ENCODE measurements around the gene LGALS7B. TPM values are rescaled to one million over a fixed set of nuclear protein-coding genes. Genes with fewer than 3 reads are reported as not detected.

LGALS7B gene
- total RNA-seq, 1 experiment from 2014 or later, result 2.4 TPM

DNA sequence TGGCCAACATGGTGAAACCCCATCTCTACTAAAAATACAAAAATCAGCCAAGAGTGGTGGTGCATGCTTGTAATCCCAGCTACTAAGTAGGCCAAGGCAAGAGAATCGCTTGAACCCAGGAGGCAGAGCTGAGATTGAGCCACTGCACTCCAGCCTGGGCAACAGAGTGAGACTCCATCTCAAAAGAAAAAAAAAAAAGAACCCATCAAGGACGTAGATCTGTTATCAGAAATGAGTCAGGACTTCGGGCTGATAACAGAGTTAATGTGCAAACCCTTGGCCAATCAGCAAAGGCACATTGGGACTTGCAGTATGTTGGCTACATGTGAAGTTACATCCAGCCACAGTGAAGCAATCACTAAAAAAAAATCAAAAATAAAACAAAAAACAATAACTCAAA is 4.8 kb upstream of the LGALS7B start:
- Histone ChIP-seq H3K9me3 (ENCODE audit: control insufficient read depth in 1 of 2, insufficient read depth in 1 of 2, low read depth in 1 of 2, low read length in 2 of 2) (no peaks in the 10 kb centered on the region), H3K79me2 (ENCODE audit: insufficient read depth, low read length) (no peaks in the 10 kb centered on the region), H3K4me2 (ENCODE audit: low read length) (no peak overlapping the region), H3K9me2 (ENCODE audit: insufficient read depth) (no peaks in the 10 kb centered on the region), H4K20me1 (ENCODE audit: insufficient read depth) (no peaks in the 10 kb centered on the region), H2AFZ (ENCODE audit: low read depth, low read length, poor library complexity, severe bottlenecking) (no peak overlapping the region), H3K27ac (ENCODE audit: low read depth, low read length) (no peak overlapping the region), H3K9ac (ENCODE audit: low read length) (no peak overlapping the region), H3K27me3 (ENCODE audit: insufficient read depth, low read length) (no peaks in the 10 kb centered on the region), H3K36me3 (ENCODE audit: control insufficient read depth in 1 of 2, insufficient read depth in 2 of 2, low read length in 2 of 2) (no peaks in the 10 kb centered on the region), H3K4me1 (ENCODE audit: control insufficient read depth in 1 of 2, insufficient read depth in 2 of 2, low read length in 2 of 2) (no peaks in the 10 kb centered on the region), H3K4me3 (replicated peaks in 1 of 2; ENCODE audit: low read depth in 1 of 2, low read length in 2 of 2) (no peak overlapping the region)
- no TSS peak for BruUV-seq (replicated peaks)
- DNase-seq (ENCODE audit: low read depth, low spot score) (no peak), ATAC-seq (no peak)
- intact Hi-C loops (cut with micrococcal nuclease), result no loop called here
- TF ChIP-seq ZNF274 (IDR thresholded peaks at IDR 0.05; ENCODE audit: low read depth, low read length), result no peak
- no peak for TF ChIP-seq JUND (IDR thresholded peaks at IDR 0.05)
- TF ChIP-seq POLR2A (IDR thresholded peaks at IDR 0.05; ENCODE audit: borderline replicate concordance, extremely low read depth, insufficient read depth, insufficient read length), result no peak
- TF ChIP-seq, protein P1, sequence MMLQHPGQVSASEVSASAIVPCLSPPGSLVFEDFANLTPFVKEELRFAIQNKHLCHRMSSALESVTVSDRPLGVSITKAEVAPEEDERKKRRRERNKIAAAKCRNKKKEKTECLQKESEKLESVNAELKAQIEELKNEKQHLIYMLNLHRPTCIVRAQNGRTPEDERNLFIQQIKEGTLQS (IDR thresholded peaks at IDR 0.05), result no peak
- no peak for TF ChIP-seq SP1 (IDR thresholded peaks at IDR 0.05; ENCODE audit: low read depth)
- ChIA-PET POLR2A (interaction anchor here (0.6 kb wide), 1 partner anchor 607 kb away, joined by 3 read pairs; the partner anchor contains the start of gene MED29), RAD21 (ENCODE audit: low non-redundant PET in 1 of 2, low total read pairs in 2 of 2, uncharacterized antibody in 2 of 2, unreplicated experiment in 2 of 2) (no interaction called here), CTCF (no interaction called here)

DNA sequence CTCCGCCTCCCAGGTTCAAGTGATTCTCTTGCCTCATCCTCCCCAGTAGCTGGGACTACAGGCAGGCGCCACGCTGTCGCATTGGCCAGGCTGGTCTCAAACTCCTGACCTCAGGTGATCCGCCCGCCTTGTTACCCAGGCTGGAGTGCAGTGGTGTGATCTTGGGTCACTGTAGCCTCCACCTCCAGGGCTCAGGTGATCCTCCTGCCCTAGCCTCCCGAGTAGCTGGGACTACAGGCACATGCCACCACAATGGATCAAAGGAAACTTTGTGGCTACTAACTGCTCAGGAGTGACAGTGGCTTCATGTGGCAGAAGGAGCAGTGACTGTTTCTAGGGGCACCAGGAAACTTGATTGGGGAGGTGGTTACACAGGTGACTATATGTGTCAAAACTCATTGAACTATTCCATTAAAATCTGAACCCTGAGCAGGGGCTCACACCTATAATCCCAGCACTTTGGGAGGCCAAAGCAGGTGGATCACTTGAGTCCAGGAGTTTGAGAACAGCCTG is 3.8 kb upstream of the LGALS7B start:
- Histone ChIP-seq H3K9me2 (ENCODE audit: insufficient read depth) (no peaks in the 10 kb centered on the region), H3K27ac (ENCODE audit: low read depth, low read length) (no peak overlapping the region), H3K79me2 (ENCODE audit: insufficient read depth, low read length) (no peaks in the 10 kb centered on the region), H4K20me1 (ENCODE audit: insufficient read depth) (no peaks in the 10 kb centered on the region), H3K9me3 (ENCODE audit: control insufficient read depth in 1 of 2, insufficient read depth in 1 of 2, low read depth in 1 of 2, low read length in 2 of 2) (no peaks in the 10 kb centered on the region), H2AFZ (ENCODE audit: low read depth, low read length, poor library complexity, severe bottlenecking) (no peak overlapping the region), H3K4me1 (ENCODE audit: control insufficient read depth in 1 of 2, insufficient read depth in 2 of 2, low read length in 2 of 2) (no peaks in the 10 kb centered on the region), H3K9ac (ENCODE audit: low read length) (no peak overlapping the region), H3K36me3 (ENCODE audit: control insufficient read depth in 1 of 2, insufficient read depth in 2 of 2, low read length in 2 of 2) (no peaks in the 10 kb centered on the region), H3K27me3 (ENCODE audit: insufficient read depth, low read length) (no peaks in the 10 kb centered on the region), H3K4me2 (ENCODE audit: low read length) (no peak overlapping the region), H3K4me3 (replicated peaks in 1 of 2; ENCODE audit: low read depth in 1 of 2, low read length in 2 of 2) (no peak overlapping the region)
- DNase-seq (ENCODE audit: low read depth, low spot score) (no peak), ATAC-seq (no peak)
- ChIA-PET RAD21 (ENCODE audit: low non-redundant PET in 1 of 2, low total read pairs in 2 of 2, uncharacterized antibody in 2 of 2, unreplicated experiment in 2 of 2) (no interaction called here), CTCF (no interaction called here), POLR2A (no interaction called here)
- no TSS peak for BruUV-seq (replicated peaks)
- intact Hi-C loops (cut with micrococcal nuclease), result no loop called here
- TF ChIP-seq JUND (IDR thresholded peaks at IDR 0.05) (no peak), ELF1 (IDR thresholded peaks at IDR 0.05; ENCODE audit: borderline replicate concordance, low read depth) (no peak), ZNF274 (IDR thresholded peaks at IDR 0.05; ENCODE audit: low read depth, low read length) (no peak), EGR1 (IDR thresholded peaks at IDR 0.05; ENCODE audit: low read depth) (no peak), RAD21 (IDR thresholded peaks at IDR 0.05; ENCODE audit: low read depth) (no peak), EZH2phosphoT487 (IDR thresholded peaks at IDR 0.05; ENCODE audit: borderline replicate concordance) (no peak), TCF7L2 (IDR thresholded peaks at IDR 0.05; ENCODE audit: borderline replicate concordance, extremely low read depth, insufficient read depth, insufficient read length) (no peak), ZFX (IDR thresholded peaks at IDR 0.05) (no peak), FOSL1 (IDR thresholded peaks at IDR 0.05; ENCODE audit: low read depth) (no peak), YY1 (IDR thresholded peaks at IDR 0.05; ENCODE audit: extremely low read depth, insufficient replicate concordance, low read depth, low read length) (no peak)
- TF ChIP-seq, protein P2, sequence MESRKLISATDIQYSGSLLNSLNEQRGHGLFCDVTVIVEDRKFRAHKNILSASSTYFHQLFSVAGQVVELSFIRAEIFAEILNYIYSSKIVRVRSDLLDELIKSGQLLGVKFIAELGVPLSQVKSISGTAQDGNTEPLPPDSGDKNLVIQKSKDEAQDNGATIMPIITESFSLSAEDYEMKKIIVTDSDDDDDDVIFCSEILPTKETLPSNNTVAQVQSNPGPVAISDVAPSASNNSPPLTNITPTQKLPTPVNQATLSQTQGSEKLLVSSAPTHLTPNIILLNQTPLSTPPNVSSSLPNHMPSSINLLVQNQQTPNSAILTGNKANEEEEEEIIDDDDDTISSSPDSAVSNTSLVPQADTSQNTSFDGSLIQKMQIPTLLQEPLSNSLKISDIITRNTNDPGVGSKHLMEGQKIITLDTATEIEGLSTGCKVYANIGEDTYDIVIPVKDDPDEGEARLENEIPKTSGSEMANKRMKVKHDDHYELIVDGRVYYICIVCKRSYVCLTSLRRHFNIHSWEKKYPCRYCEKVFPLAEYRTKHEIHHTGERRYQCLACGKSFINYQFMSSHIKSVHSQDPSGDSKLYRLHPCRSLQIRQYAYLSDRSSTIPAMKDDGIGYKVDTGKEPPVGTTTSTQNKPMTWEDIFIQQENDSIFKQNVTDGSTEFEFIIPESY (IDR thresholded peaks at IDR 0.05; ENCODE audit: extremely low read depth, insufficient replicate concordance, low read length), result no peak
- TF ChIP-seq, protein P3, sequence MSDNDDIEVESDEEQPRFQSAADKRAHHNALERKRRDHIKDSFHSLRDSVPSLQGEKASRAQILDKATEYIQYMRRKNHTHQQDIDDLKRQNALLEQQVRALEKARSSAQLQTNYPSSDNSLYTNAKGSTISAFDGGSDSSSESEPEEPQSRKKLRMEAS (IDR thresholded peaks at IDR 0.05), result no peak
- TF ChIP-seq, protein P4, sequence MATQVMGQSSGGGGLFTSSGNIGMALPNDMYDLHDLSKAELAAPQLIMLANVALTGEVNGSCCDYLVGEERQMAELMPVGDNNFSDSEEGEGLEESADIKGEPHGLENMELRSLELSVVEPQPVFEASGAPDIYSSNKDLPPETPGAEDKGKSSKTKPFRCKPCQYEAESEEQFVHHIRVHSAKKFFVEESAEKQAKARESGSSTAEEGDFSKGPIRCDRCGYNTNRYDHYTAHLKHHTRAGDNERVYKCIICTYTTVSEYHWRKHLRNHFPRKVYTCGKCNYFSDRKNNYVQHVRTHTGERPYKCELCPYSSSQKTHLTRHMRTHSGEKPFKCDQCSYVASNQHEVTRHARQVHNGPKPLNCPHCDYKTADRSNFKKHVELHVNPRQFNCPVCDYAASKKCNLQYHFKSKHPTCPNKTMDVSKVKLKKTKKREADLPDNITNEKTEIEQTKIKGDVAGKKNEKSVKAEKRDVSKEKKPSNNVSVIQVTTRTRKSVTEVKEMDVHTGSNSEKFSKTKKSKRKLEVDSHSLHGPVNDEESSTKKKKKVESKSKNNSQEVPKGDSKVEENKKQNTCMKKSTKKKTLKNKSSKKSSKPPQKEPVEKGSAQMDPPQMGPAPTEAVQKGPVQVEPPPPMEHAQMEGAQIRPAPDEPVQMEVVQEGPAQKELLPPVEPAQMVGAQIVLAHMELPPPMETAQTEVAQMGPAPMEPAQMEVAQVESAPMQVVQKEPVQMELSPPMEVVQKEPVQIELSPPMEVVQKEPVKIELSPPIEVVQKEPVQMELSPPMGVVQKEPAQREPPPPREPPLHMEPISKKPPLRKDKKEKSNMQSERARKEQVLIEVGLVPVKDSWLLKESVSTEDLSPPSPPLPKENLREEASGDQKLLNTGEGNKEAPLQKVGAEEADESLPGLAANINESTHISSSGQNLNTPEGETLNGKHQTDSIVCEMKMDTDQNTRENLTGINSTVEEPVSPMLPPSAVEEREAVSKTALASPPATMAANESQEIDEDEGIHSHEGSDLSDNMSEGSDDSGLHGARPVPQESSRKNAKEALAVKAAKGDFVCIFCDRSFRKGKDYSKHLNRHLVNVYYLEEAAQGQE (IDR thresholded peaks at IDR 0.05; ENCODE audit: low read depth), result no peak
